ENCODE data around the gene GCDH.
"Not testable (repeated sequence)": the region's sequence is repeated elsewhere in the genome, so short reads cannot be mapped to it uniquely, and the experiment has no call there.

The GCDH gene

DNA sequence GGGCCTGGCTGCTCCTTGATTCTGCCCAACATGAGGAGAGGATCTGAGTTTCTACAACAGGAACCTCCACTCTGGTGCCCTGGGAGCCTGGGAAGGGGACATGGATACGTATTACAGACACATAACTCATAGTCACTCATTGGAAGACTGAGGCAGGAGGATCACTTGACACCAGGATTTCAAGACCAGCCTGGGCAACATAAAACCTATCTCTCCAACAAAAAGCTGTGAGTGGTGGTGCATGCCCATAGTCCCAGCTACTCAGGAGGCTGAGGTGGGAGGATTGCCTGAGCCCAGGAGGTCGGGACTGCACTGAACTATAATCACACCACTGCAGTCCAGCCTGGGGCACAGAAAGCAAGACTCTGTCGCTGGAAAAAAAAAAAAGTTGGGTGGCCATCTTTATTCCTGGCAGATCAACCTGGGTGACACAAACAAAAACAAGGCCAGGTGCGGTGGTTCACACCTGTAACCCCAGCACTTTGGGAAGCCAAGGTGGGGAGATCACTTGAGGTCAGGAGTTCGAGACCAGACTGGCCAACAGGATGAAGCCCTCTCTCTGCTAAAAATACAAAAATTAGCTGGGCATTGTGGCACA is 2.9 kb upstream of the GCDH start:
- no peak for ATAC-seq
- TF ChIP-seq SNAI2 (CRISPR knock-in tag; IDR thresholded peaks at IDR 0.05): no peak
- TF ChIP-seq ISL1 (CRISPR knock-in tag; IDR thresholded peaks at IDR 0.05): no peak
- TF ChIP-seq ARNTL (CRISPR knock-in tag; IDR thresholded peaks at IDR 0.05; ENCODE audit: borderline replicate concordance, low read depth): no peak
- no peak for TF ChIP-seq TOX (CRISPR knock-in tag; IDR thresholded peaks at IDR 0.05; ENCODE audit: borderline replicate concordance)
- TF ChIP-seq ZNF565 (CRISPR knock-in tag; conservative IDR thresholded peaks at IDR 0.05; ENCODE audit: low read depth): no peak
- no peak for TF ChIP-seq ZNF8 (CRISPR knock-in tag; IDR thresholded peaks at IDR 0.05)
- TF ChIP-seq BACH2 (CRISPR knock-in tag; IDR thresholded peaks at IDR 0.05; ENCODE audit: borderline replicate concordance): no peak
- TF ChIP-seq CSDC2 (CRISPR knock-in tag; IDR thresholded peaks at IDR 0.05): no peak

DNA sequence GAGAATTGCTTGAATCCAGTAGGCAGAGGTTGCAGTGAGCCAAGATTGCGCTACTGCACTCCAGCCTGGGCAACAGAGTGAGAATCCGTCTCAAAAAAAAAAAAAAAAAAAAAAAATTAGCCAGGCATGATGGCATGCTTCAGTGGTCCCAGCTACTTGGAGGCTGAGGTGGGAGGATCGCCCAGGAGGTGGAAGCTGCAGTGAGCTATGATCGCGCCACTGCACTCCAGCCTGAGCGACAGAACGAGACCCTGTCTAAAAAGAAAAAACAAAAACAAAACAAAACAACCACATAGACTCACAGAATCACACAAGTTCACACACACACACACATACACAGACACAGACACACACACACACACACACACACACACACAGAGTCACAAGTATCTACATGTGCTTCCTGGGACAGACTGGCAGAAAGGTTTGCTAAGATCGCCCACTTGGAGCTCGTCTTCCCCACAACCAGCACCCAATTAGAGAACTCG is 617 bp upstream of the GCDH start:
- 0 out of 2 replicates have a peak, but pooled peaks have one; percentile 67 for TF ChIP-seq ARNTL (CRISPR knock-in tag; IDR thresholded peaks at IDR 0.05; ENCODE audit: borderline replicate concordance, low read depth)

DNA sequence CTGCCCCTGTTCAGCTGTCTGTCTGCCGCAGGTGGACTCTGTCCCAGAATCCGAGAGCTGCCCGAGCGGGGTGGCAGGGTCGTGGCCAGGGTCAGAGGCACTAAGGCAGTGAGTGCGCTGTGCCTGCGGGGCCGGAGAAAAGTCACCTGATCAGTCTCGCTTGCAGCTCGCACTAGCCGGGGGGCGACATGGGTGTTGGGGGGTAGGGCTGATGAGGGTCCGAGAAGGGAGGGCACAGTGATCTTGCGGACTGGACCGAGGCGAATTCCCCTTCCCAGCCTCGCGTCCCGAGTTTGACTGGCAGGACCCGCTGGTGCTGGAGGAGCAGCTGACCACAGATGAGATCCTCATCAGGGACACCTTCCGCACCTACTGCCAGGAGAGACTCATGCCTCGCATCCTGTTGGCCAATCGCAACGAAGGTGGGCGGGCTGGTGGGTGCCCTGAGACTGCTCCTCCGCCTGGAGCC is 627 bp downstream of the GCDH start:
- no peak for ATAC-seq

More for the DNA sequence above, 617 bp upstream of the GCDH start:
- not testable (repeated sequence) for ATAC-seq

More for the DNA sequence above, 627 bp downstream of the GCDH start:
- no peak for TF ChIP-seq SNAI2 (CRISPR knock-in tag; IDR thresholded peaks at IDR 0.05)
- TF ChIP-seq ZC3H10 (CRISPR knock-in tag; IDR thresholded peaks at IDR 0.05): no peak
- no peak for TF ChIP-seq TOX (CRISPR knock-in tag; IDR thresholded peaks at IDR 0.05; ENCODE audit: borderline replicate concordance)
- TF ChIP-seq, protein P1, sequence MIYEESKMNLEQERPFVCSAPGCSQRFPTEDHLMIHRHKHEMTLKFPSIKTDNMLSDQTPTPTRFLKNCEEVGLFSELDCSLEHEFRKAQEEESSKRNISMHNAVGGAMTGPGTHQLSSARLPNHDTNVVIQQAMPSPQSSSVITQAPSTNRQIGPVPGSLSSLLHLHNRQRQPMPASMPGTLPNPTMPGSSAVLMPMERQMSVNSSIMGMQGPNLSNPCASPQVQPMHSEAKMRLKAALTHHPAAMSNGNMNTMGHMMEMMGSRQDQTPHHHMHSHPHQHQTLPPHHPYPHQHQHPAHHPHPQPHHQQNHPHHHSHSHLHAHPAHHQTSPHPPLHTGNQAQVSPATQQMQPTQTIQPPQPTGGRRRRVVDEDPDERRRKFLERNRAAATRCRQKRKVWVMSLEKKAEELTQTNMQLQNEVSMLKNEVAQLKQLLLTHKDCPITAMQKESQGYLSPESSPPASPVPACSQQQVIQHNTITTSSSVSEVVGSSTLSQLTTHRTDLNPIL (CRISPR knock-in tag; IDR thresholded peaks at IDR 0.05; ENCODE audit: low read depth): no peak
- no peak for TF ChIP-seq ZFP3 (CRISPR knock-in tag; IDR thresholded peaks at IDR 0.05)
- TF ChIP-seq ZFP30 (CRISPR knock-in tag; IDR thresholded peaks at IDR 0.05): no peak
- TF ChIP-seq, protein P2, sequence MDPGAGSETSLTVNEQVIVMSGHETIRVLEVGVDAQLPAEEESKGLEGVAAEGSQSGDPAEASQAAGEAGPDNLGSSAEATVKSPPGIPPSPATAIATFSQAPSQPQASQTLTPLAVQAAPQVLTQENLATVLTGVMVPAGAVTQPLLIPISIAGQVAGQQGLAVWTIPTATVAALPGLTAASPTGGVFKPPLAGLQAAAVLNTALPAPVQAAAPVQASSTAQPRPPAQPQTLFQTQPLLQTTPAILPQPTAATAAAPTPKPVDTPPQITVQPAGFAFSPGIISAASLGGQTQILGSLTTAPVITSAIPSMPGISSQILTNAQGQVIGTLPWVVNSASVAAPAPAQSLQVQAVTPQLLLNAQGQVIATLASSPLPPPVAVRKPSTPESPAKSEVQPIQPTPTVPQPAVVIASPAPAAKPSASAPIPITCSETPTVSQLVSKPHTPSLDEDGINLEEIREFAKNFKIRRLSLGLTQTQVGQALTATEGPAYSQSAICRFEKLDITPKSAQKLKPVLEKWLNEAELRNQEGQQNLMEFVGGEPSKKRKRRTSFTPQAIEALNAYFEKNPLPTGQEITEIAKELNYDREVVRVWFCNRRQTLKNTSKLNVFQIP (CRISPR knock-in tag; IDR thresholded peaks at IDR 0.05; ENCODE audit: borderline replicate concordance, low read depth): no peak
- TF ChIP-seq, protein P3, sequence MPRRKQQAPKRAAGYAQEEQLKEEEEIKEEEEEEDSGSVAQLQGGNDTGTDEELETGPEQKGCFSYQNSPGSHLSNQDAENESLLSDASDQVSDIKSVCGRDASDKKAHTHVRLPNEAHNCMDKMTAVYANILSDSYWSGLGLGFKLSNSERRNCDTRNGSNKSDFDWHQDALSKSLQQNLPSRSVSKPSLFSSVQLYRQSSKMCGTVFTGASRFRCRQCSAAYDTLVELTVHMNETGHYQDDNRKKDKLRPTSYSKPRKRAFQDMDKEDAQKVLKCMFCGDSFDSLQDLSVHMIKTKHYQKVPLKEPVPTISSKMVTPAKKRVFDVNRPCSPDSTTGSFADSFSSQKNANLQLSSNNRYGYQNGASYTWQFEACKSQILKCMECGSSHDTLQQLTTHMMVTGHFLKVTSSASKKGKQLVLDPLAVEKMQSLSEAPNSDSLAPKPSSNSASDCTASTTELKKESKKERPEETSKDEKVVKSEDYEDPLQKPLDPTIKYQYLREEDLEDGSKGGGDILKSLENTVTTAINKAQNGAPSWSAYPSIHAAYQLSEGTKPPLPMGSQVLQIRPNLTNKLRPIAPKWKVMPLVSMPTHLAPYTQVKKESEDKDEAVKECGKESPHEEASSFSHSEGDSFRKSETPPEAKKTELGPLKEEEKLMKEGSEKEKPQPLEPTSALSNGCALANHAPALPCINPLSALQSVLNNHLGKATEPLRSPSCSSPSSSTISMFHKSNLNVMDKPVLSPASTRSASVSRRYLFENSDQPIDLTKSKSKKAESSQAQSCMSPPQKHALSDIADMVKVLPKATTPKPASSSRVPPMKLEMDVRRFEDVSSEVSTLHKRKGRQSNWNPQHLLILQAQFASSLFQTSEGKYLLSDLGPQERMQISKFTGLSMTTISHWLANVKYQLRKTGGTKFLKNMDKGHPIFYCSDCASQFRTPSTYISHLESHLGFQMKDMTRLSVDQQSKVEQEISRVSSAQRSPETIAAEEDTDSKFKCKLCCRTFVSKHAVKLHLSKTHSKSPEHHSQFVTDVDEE (CRISPR knock-in tag; IDR thresholded peaks at IDR 0.05): no peak
- no peak for TF ChIP-seq ARNTL (CRISPR knock-in tag; IDR thresholded peaks at IDR 0.05; ENCODE audit: borderline replicate concordance, low read depth)
- no peak for TF ChIP-seq PPARA (CRISPR knock-in tag; IDR thresholded peaks at IDR 0.05; ENCODE audit: borderline replicate concordance)
- TF ChIP-seq, protein P4, sequence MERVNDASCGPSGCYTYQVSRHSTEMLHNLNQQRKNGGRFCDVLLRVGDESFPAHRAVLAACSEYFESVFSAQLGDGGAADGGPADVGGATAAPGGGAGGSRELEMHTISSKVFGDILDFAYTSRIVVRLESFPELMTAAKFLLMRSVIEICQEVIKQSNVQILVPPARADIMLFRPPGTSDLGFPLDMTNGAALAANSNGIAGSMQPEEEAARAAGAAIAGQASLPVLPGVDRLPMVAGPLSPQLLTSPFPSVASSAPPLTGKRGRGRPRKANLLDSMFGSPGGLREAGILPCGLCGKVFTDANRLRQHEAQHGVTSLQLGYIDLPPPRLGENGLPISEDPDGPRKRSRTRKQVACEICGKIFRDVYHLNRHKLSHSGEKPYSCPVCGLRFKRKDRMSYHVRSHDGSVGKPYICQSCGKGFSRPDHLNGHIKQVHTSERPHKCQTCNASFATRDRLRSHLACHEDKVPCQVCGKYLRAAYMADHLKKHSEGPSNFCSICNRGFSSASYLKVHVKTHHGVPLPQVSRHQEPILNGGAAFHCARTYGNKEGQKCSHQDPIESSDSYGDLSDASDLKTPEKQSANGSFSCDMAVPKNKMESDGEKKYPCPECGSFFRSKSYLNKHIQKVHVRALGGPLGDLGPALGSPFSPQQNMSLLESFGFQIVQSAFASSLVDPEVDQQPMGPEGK (CRISPR knock-in tag; IDR thresholded peaks at IDR 0.05; ENCODE audit: borderline replicate concordance): no peak
- no peak for TF ChIP-seq ZNF565 (CRISPR knock-in tag; conservative IDR thresholded peaks at IDR 0.05; ENCODE audit: low read depth)
- no peak for TF ChIP-seq ZNF70 (CRISPR knock-in tag; IDR thresholded peaks at IDR 0.05)
- no peak for TF ChIP-seq GLIS3 (CRISPR knock-in tag; IDR thresholded peaks at IDR 0.05)
- no peak for TF ChIP-seq ESRRG (CRISPR knock-in tag; IDR thresholded peaks at IDR 0.05)
- TF ChIP-seq CSDC2 (CRISPR knock-in tag; IDR thresholded peaks at IDR 0.05): no peak
- TF ChIP-seq BACH2 (CRISPR knock-in tag; IDR thresholded peaks at IDR 0.05; ENCODE audit: borderline replicate concordance): no peak
- no peak for TF ChIP-seq ZNF8 (CRISPR knock-in tag; IDR thresholded peaks at IDR 0.05)
- TF ChIP-seq TCF4 (CRISPR knock-in tag; IDR thresholded peaks at IDR 0.05; ENCODE audit: borderline replicate concordance): no peak
- no peak for TF ChIP-seq ISL1 (CRISPR knock-in tag; IDR thresholded peaks at IDR 0.05)
